ENCODE data around the gene TRIM54. TPM values are rescaled to one million over a fixed set of nuclear protein-coding genes. Genes with fewer than 3 reads are reported as not detected.

Gene TRIM54
- total RNA-seq, 1 experiment from 2014 or later: 3.3 TPM

- no peak for TF ChIP-seq CTCF (IDR thresholded peaks at IDR 0.05)
- no peak for TF ChIP-seq ZNF396 (CRISPR knock-in tag; IDR thresholded peaks at IDR 0.05; ENCODE audit: borderline replicate concordance)
- no peak for TF ChIP-seq AFF4 (CRISPR knock-in tag; IDR thresholded peaks at IDR 0.05; ENCODE audit: borderline replicate concordance)
- no peak for TF ChIP-seq USF2 (CRISPR knock-in tag; IDR thresholded peaks at IDR 0.05)
- TF ChIP-seq FOXP4 (CRISPR knock-in tag; IDR thresholded peaks at IDR 0.05): no peak
- no peak for TF ChIP-seq ZNF532 (CRISPR knock-in tag; IDR thresholded peaks at IDR 0.05; ENCODE audit: borderline replicate concordance)
- no peak for TF ChIP-seq ZNF512 (CRISPR knock-in tag; IDR thresholded peaks at IDR 0.05; ENCODE audit: borderline replicate concordance)
- no peak for TF ChIP-seq ZNF232 (CRISPR knock-in tag; IDR thresholded peaks at IDR 0.05)
- no peak for TF ChIP-seq MLX (CRISPR knock-in tag; IDR thresholded peaks at IDR 0.05)
- 0 out of 2 replicates have a peak, but pooled peaks have one; percentile 69 for TF ChIP-seq IRF1 (CRISPR knock-in tag; IDR thresholded peaks at IDR 0.05)
- no peak for TF ChIP-seq NR1H2 (CRISPR knock-in tag; IDR thresholded peaks at IDR 0.05)
- no peak for TF ChIP-seq ATF3 (CRISPR knock-in tag; conservative IDR thresholded peaks at IDR 0.05)
- 0 out of 2 replicates have a peak, but pooled peaks have one; percentile 17 for TF ChIP-seq PRDM15 (CRISPR knock-in tag; IDR thresholded peaks at IDR 0.05)
Measured at GRCh38 chr2:27306573-27307286, 24.5 kb downstream of the TRIM54 start (continued).
